ENCODE data around the gene EVA1A.

DNA sequence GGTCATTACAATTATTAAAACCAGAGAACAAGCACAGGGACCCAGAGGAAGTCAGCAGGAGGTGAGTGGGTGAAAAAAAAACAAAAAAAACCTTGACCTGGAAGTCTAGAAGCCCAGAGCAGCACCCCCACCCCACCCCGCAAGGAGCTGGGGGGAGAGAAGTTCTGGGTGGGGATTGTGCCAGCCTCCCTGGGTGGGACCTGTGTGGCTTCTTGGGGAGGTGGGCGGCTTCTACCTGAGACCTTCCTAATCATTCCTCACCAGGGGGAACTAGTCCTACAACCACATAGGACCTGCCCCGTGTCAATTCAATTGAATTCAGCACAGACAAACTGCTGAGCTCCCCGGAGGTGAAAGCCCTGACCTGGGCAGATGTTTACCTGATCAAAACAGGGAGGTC is 17.3 kb downstream of the EVA1A start:
- TF ChIP-seq, protein P1, sequence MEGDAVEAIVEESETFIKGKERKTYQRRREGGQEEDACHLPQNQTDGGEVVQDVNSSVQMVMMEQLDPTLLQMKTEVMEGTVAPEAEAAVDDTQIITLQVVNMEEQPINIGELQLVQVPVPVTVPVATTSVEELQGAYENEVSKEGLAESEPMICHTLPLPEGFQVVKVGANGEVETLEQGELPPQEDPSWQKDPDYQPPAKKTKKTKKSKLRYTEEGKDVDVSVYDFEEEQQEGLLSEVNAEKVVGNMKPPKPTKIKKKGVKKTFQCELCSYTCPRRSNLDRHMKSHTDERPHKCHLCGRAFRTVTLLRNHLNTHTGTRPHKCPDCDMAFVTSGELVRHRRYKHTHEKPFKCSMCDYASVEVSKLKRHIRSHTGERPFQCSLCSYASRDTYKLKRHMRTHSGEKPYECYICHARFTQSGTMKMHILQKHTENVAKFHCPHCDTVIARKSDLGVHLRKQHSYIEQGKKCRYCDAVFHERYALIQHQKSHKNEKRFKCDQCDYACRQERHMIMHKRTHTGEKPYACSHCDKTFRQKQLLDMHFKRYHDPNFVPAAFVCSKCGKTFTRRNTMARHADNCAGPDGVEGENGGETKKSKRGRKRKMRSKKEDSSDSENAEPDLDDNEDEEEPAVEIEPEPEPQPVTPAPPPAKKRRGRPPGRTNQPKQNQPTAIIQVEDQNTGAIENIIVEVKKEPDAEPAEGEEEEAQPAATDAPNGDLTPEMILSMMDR (IDR thresholded peaks at IDR 0.05) = no peak
- TF ChIP-seq SIN3A (IDR thresholded peaks at IDR 0.05; ENCODE audit: borderline replicate concordance, insufficient read depth, low read depth, low read length) (no peak), POLR2AphosphoS5 (IDR thresholded peaks at IDR 0.05; ENCODE audit: low read depth, low read length) (no peak), TCF7L2 (IDR thresholded peaks at IDR 0.05; ENCODE audit: low read depth, low read length) (no peak)
- TF ChIP-seq, protein P2, sequence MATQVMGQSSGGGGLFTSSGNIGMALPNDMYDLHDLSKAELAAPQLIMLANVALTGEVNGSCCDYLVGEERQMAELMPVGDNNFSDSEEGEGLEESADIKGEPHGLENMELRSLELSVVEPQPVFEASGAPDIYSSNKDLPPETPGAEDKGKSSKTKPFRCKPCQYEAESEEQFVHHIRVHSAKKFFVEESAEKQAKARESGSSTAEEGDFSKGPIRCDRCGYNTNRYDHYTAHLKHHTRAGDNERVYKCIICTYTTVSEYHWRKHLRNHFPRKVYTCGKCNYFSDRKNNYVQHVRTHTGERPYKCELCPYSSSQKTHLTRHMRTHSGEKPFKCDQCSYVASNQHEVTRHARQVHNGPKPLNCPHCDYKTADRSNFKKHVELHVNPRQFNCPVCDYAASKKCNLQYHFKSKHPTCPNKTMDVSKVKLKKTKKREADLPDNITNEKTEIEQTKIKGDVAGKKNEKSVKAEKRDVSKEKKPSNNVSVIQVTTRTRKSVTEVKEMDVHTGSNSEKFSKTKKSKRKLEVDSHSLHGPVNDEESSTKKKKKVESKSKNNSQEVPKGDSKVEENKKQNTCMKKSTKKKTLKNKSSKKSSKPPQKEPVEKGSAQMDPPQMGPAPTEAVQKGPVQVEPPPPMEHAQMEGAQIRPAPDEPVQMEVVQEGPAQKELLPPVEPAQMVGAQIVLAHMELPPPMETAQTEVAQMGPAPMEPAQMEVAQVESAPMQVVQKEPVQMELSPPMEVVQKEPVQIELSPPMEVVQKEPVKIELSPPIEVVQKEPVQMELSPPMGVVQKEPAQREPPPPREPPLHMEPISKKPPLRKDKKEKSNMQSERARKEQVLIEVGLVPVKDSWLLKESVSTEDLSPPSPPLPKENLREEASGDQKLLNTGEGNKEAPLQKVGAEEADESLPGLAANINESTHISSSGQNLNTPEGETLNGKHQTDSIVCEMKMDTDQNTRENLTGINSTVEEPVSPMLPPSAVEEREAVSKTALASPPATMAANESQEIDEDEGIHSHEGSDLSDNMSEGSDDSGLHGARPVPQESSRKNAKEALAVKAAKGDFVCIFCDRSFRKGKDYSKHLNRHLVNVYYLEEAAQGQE (IDR thresholded peaks at IDR 0.05; ENCODE audit: insufficient read depth in 1 of 2, low read depth in 2 of 2, low read length in 1 of 2) = no peak

Data from Panc1 (cell line).